Panc1 (cell line): ENCODE measurements around the gene ASH1L. TPM values are rescaled to one million over a fixed set of nuclear protein-coding genes. Genes with fewer than 3 reads are reported as not detected.

Source experiments
- ATAC-seq: fragments of 200-7000 bp; cut with Tn5 transposase; 2 replicates; pipeline ENCODE4 v1.9.1; 2020; ENCODE audit warnings: mild to moderate bottlenecking, moderate library complexity
- BruUV-seq: library from RNA; stranded (reverse); fragments of 400-500 nt; replicated peaks from 2 replicates; lab custom pipeline; 2021; lab: Mats Ljungman, UMichigan
- CTCF ChIA-PET: fragments of 300-600 bp; sonication (Branson Sonifier 250); formaldehyde crosslinking; loops from one replicate; lab custom pipeline; 2022; ENCODE audit warnings: antibody characterized with exemption; lab: Charles Lee
- POLR2A ChIA-PET: fragments of 300-600 bp; sonication (Branson Sonifier 250); formaldehyde crosslinking; loops from one replicate; lab custom pipeline; 2022; ENCODE audit warnings: antibody characterized with exemption; lab: Charles Lee
- DNase-seq: peaks from one replicate; pipeline ENCODE4 v3.0.0-alpha.2; 2010; ENCODE audit warnings: low read depth, low spot score
- H3K27ac ChIP-seq: 2 replicates; pipeline ENCODE4 v1.5.1; 2011; ENCODE audit warnings: mild to moderate bottlenecking, low read length, inconsistent platforms
- H3K27me3 ChIP-seq: fragments of 200-500 bp; sonication (Bioruptor generic); 2 replicates; pipeline ENCODE4 v1.6.0; 2014; ENCODE audit warnings: low read length, inconsistent platforms; ENCODE audit not compliant: control insufficient read depth, insufficient read depth
- H3K36me3 ChIP-seq: fragments of 200-500 bp; sonication (Bioruptor generic); 2 replicates; pipeline ENCODE4 v1.5.1; 2014; ENCODE audit warnings: inconsistent platforms, mild to moderate bottlenecking, low read length, moderate library complexity; ENCODE audit not compliant: control insufficient read depth, insufficient read depth
- H3K4me1 ChIP-seq: 2 replicates; pipeline ENCODE4 v1.5.1; 2011; ENCODE audit warnings: inconsistent platforms, mild to moderate bottlenecking, low read length, moderate library complexity; ENCODE audit not compliant: control insufficient read depth, insufficient read depth
- H3K4me3 ChIP-seq, 2 experiments: 2 replicates each; pipeline ENCODE4 v1.5.1; 2011 to 2012; ENCODE audit warnings: low read depth in 2 of 2, low read length in 2 of 2, mild to moderate bottlenecking in 2 of 2, inconsistent platforms in 1 of 2, moderate library complexity in 1 of 2
- H3K9me3 ChIP-seq: fragments of 200-500 bp; sonication (Bioruptor generic); 2 replicates; pipeline ENCODE4 v1.5.1; 2014; ENCODE audit warnings: low read depth, mild to moderate bottlenecking, inconsistent platforms, low read length, moderate library complexity; ENCODE audit not compliant: control insufficient read depth, insufficient read depth
- CTCF ChIP-seq: fragments of 450-650 bp; IDR thresholded peaks from 2 replicates; pipeline ENCODE4 v1.5.1; 2017; ENCODE audit warnings: mild to moderate bottlenecking
- POLR2AphosphoS5 ChIP-seq: IDR thresholded peaks from 2 replicates; pipeline ENCODE4 v1.6.1; 2012; ENCODE audit warnings: mild to moderate bottlenecking, low read depth, low read length, moderate library complexity
- REST ChIP-seq, 2 experiments: IDR thresholded peaks; 2 replicates each; pipeline ENCODE4 v1.6.1; 2011 to 2012; ENCODE audit warnings: low read depth in 2 of 2, control low read depth in 1 of 2, low read length in 1 of 2, mild to moderate bottlenecking in 1 of 2, moderate library complexity in 1 of 2; ENCODE audit not compliant: insufficient read depth in 1 of 2
- SIN3A ChIP-seq: IDR thresholded peaks from 2 replicates; pipeline ENCODE4 v1.6.1; 2012; ENCODE audit warnings: low read depth, mild to moderate bottlenecking, low read length, moderate library complexity, borderline replicate concordance; ENCODE audit not compliant: insufficient read depth
- TCF7L2 ChIP-seq: IDR thresholded peaks from 2 replicates; pipeline ENCODE4 v1.6.1; 2011; ENCODE audit warnings: mild to moderate bottlenecking, low read depth, low read length, inconsistent platforms
- in situ Hi-C: cut with HindIII; loops from 2 replicates; pipeline ENCODE4 v1.10.0; 2016; ENCODE audit warnings: low sequenced_read_pairs, low pct_unique_long_range_greater_than_20kb
- intact Hi-C: fragments of 100-400 bp; cut with micrococcal nuclease; formaldehyde crosslinking; loops from one replicate; pipeline ENCODE4 v1.10.0; 2022; ENCODE audit not compliant: unreplicated experiment
- total RNA-seq: library from RNA; stranded (reverse); gene quantifications from one replicate; pipeline ENCODE4 v1.2.1, GENCODE V29; 2021; ENCODE audit not compliant: unreplicated experiment

Gene ASH1L
- total RNA-seq, 1 experiment from 2014 or later, result 40.9 TPM

- Histone ChIP-seq H3K4me1 (peaks cover 13% of the 10 kb centered on the region), H3K4me3 (no peak overlapping the region), H3K27ac (no peak overlapping the region), H3K36me3 (no peaks in the 10 kb centered on the region), H3K27me3 (no peaks in the 10 kb centered on the region), H3K9me3 (no peaks in the 10 kb centered on the region)
- in situ Hi-C loops (no loop called here), intact Hi-C loops (loop anchor here (10.0 kb wide), 1 partner anchor 61 kb away; no protein-coding TSS in a partner anchor)
- ChIA-PET CTCF (interaction anchor here (0.8 kb wide), 1 partner anchor 205 kb away, joined by 11 read pairs; no protein-coding TSS in a partner anchor), POLR2A (no interaction called here)
- no TSS peak for BruUV-seq
- no peak for DNase-seq
- TF ChIP-seq TCF7L2 (no peak), SIN3A (no peak), REST (IDR thresholded peaks at IDR 0.05; ENCODE audit: insufficient read depth in 1 of 2, low read depth in 2 of 2, low read length in 1 of 2) (no peak), POLR2AphosphoS5 (no peak), CTCF (no peak)
- no peak for ATAC-seq
These were observed 6.7 kb downstream of the ASH1L start for GRCh38 chr1:155555915-155556314.

DNA sequence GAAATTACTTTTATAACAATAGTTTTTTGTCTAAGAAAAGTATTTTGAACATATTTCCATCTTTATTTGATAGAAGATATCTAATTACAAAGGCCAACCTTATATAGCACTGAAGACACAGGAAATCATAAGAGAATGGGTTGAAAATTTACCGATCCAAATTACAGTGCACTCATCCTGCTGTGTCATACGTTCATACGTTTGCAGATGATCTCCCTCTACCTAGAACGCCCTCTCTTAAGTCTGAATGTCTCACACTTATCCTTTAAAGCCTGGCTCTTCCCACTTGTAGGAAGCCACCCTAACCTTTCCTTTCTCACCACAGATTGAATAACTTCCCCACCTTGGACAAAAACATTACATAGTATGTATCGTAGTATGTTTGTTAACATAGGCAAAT is 9.3 kb downstream of the ASH1L start:
- TF ChIP-seq CTCF (no peak), REST (IDR thresholded peaks at IDR 0.05; ENCODE audit: insufficient read depth in 1 of 2, low read depth in 2 of 2, low read length in 1 of 2) (no peak), TCF7L2 (no peak), POLR2AphosphoS5 (no peak), SIN3A (no peak)
- ChIA-PET POLR2A (no interaction called here), CTCF (no interaction called here)
- ATAC-seq (no peak), DNase-seq (no peak)
- H3K36me3 ChIP-seq, result no peaks in the 10 kb centered on the region
- no TSS peak for BruUV-seq
- H3K9me3 ChIP-seq, result no peaks in the 10 kb centered on the region
- in situ Hi-C loops, result no loop called here
- intact Hi-C loops, result loop anchor here (10.0 kb wide), 1 partner anchor 59 kb away; no protein-coding TSS in a partner anchor
- no peak overlapping the region for H3K27ac ChIP-seq
- H3K27me3 ChIP-seq, result no peaks in the 10 kb centered on the region
- 0 out of 2 replicates have a peak, but pooled peaks cover 2% of the 10 kb centered on the region for H3K4me1 ChIP-seq
- H3K4me3 ChIP-seq, result no peak overlapping the region
